Measurements from ENCODE around the gene TLR3.

DNA sequence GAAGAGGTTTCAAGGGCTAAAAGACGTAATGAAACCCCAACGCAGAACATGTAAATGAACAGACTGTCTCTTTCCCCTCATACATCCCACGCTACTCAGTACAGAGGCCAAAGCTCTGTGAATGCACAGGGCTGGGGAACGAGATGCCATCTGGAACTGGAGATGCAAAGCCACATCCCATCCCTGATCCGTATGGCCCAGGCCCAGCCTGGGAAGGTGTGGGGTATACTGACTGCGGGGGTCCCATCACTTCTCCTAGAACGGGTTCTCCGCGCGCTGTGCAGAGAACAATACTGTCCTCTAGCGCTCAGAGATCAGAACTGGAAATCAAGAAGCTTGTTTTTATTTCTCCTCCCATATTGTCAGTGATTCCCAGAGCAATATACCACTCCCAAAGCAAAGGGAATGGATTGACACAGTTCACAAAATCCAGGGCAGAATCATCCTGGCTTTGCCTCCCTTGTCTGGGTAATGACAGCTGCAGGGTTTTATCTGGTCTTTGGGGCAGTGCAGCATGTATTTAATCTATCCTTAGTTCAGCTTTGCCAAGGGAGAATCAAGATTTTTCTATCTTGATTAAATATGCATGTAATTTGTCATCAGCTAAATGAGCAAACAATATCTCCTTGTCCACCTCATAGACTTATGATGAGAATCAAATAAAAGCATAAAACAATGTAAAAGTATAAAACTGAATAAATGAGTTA is 47.3 kb upstream of the TLR3 start:
- TF ChIP-seq, protein P1, sequence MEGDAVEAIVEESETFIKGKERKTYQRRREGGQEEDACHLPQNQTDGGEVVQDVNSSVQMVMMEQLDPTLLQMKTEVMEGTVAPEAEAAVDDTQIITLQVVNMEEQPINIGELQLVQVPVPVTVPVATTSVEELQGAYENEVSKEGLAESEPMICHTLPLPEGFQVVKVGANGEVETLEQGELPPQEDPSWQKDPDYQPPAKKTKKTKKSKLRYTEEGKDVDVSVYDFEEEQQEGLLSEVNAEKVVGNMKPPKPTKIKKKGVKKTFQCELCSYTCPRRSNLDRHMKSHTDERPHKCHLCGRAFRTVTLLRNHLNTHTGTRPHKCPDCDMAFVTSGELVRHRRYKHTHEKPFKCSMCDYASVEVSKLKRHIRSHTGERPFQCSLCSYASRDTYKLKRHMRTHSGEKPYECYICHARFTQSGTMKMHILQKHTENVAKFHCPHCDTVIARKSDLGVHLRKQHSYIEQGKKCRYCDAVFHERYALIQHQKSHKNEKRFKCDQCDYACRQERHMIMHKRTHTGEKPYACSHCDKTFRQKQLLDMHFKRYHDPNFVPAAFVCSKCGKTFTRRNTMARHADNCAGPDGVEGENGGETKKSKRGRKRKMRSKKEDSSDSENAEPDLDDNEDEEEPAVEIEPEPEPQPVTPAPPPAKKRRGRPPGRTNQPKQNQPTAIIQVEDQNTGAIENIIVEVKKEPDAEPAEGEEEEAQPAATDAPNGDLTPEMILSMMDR (IDR thresholded peaks at IDR 0.05), result peak in 5 of 7 experiments; percentile 55 to 76 (median 66)
- TF ChIP-seq POLR2A (IDR thresholded peaks at IDR 0.05), result no peak
